IMR-90 (cell line): ENCODE results near the gene DSCAM.

ENCODE experiments used
- CEBPB ChIP-seq: IDR thresholded peaks from 2 replicates; pipeline ENCODE4 v1.6.1; 2012; ENCODE audit warnings: low read depth, low read length, improper control_type of control experiment
- MXI1 ChIP-seq: IDR thresholded peaks from 2 replicates; pipeline ENCODE4 v1.6.1; 2012; ENCODE audit warnings: low read depth, mild to moderate bottlenecking, low read length, moderate library complexity, borderline replicate concordance
- POLR2A ChIP-seq: IDR thresholded peaks from 2 replicates; pipeline ENCODE4 v1.6.1; 2012; ENCODE audit warnings: mild to moderate bottlenecking, low read depth, low read length
- RAD21 ChIP-seq: IDR thresholded peaks from 2 replicates; pipeline ENCODE4 v1.6.1; 2012; ENCODE audit warnings: low read length, improper control_type of control experiment
- RFX5 ChIP-seq: IDR thresholded peaks from 2 replicates; pipeline ENCODE4 v1.8.0; 2012; ENCODE audit warnings: low read depth, mild to moderate bottlenecking, low read length, moderate library complexity
- USF2 ChIP-seq: fragments of 150-350 bp; IDR thresholded peaks from 2 replicates; pipeline ENCODE4 v1.6.1; 2017; ENCODE audit warnings: mild to moderate bottlenecking, antibody characterized with exemption, low read length, low read depth
- TF ChIP-seq, protein P1 (sequence below): conservative IDR thresholded peaks from 2 replicates; pipeline ENCODE4 v1.5.1; 2012; ENCODE audit warnings: mild to moderate bottlenecking, low read depth, low read length, improper control_type of control experiment

GRCh38 chr21:40512590-40512989, 334.4 kb downstream of the DSCAM start:
- TF ChIP-seq CEBPB: no peak
- TF ChIP-seq MXI1: no peak
- TF ChIP-seq RAD21: no peak
- no peak for TF ChIP-seq POLR2A
- no peak for TF ChIP-seq USF2
- TF ChIP-seq, protein P1, sequence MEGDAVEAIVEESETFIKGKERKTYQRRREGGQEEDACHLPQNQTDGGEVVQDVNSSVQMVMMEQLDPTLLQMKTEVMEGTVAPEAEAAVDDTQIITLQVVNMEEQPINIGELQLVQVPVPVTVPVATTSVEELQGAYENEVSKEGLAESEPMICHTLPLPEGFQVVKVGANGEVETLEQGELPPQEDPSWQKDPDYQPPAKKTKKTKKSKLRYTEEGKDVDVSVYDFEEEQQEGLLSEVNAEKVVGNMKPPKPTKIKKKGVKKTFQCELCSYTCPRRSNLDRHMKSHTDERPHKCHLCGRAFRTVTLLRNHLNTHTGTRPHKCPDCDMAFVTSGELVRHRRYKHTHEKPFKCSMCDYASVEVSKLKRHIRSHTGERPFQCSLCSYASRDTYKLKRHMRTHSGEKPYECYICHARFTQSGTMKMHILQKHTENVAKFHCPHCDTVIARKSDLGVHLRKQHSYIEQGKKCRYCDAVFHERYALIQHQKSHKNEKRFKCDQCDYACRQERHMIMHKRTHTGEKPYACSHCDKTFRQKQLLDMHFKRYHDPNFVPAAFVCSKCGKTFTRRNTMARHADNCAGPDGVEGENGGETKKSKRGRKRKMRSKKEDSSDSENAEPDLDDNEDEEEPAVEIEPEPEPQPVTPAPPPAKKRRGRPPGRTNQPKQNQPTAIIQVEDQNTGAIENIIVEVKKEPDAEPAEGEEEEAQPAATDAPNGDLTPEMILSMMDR: no peak; the same call in 1 of the 2 replicates
- no peak for TF ChIP-seq RFX5
